HepG2 (cell line): ENCODE results near the gene PHF23. TPM values are rescaled to one million over a fixed set of nuclear protein-coding genes. Genes with fewer than 3 reads are reported as not detected.

Experiments
- AGO2 ChIP-seq: fragments of 200-400 bp; formaldehyde crosslinking; optimal IDR thresholded peaks from 2 replicates; pipeline ENCODE3; 2017; ENCODE audit warnings: mild to moderate bottlenecking, low read depth, low read length, moderate library complexity
- CBX2 ChIP-seq, 2 experiments: fragments of 200-600 bp in 1 of 2; sonication (generic); formaldehyde crosslinking in 1 of 2; IDR thresholded peaks; 2 replicates each; pipeline versions ENCODE4 v1.7.0 to v1.8.1; 2018 to 2022; ENCODE audit warnings: low read depth in 2 of 2, low read length in 1 of 2, mild to moderate bottlenecking in 1 of 2, missing genetic modification reagents in 1 of 2
- CERS6 ChIP-seq: sonication (generic); formaldehyde crosslinking; IDR thresholded peaks from 2 replicates; pipeline ENCODE4 v1.5.0; 2020; ENCODE audit warnings: missing genetic modification reagents
- DRAP1 ChIP-seq: IDR thresholded peaks from 2 replicates; pipeline ENCODE4 v1.6.1; 2016; ENCODE audit warnings: missing genetic modification reagents, missing compliant biosample characterization
- GPBP1L1 ChIP-seq: sonication (generic); formaldehyde crosslinking; IDR thresholded peaks from 2 replicates; pipeline ENCODE4 v1.5.0; 2020; ENCODE audit warnings: mild to moderate bottlenecking, missing genetic modification reagents
- KDM1A ChIP-seq: IDR thresholded peaks from 2 replicates; pipeline ENCODE4 v1.6.1; 2016; ENCODE audit warnings: missing compliant biosample characterization
- MED1 ChIP-seq: sonication (generic); formaldehyde crosslinking; IDR thresholded peaks from 2 replicates; pipeline ENCODE4 v1.4.0; 2020; ENCODE audit warnings: missing genetic modification reagents
- MED13 ChIP-seq: sonication (generic); formaldehyde crosslinking; IDR thresholded peaks from 2 replicates; pipeline ENCODE4 v1.5.0; 2020; ENCODE audit warnings: missing genetic modification reagents
- NFKB2 ChIP-seq: sonication (generic); formaldehyde crosslinking; IDR thresholded peaks from 2 replicates; pipeline ENCODE4 v1.4.0; 2020; ENCODE audit warnings: missing genetic modification reagents, borderline replicate concordance
- PLSCR1 ChIP-seq: sonication (generic); formaldehyde crosslinking; IDR thresholded peaks from 2 replicates; pipeline ENCODE4 v1.5.0; 2020; ENCODE audit warnings: missing genetic modification reagents, mild to moderate bottlenecking, borderline replicate concordance
- SAP130 ChIP-seq: IDR thresholded peaks from 2 replicates; pipeline ENCODE4 v1.6.1; 2016; ENCODE audit warnings: low read depth
- SKI ChIP-seq: fragments of 450-650 bp; IDR thresholded peaks from one replicate; pipeline ENCODE4 v1.6.1; 2018; ENCODE audit warnings: mild to moderate bottlenecking; ENCODE audit not compliant: partially characterized antibody
- SRSF9 ChIP-seq: fragments of 200-400 bp; formaldehyde crosslinking; IDR thresholded peaks from 2 replicates; pipeline ENCODE4 v1.6.1; 2018; ENCODE audit warnings: borderline replicate concordance, mild to moderate bottlenecking, low read depth, low read length; ENCODE audit not compliant: insufficient read depth, poor library complexity, severe bottlenecking
- TBP ChIP-seq: sonication (generic); formaldehyde crosslinking; IDR thresholded peaks from 2 replicates; pipeline ENCODE4 v1.5.0; 2020; ENCODE audit warnings: missing genetic modification reagents
- ZBTB44 ChIP-seq: sonication (generic); formaldehyde crosslinking; IDR thresholded peaks from 2 replicates; pipeline ENCODE4 v1.4.0; 2020; ENCODE audit warnings: missing genetic modification reagents
- ZFP90 ChIP-seq: sonication (generic); formaldehyde crosslinking; IDR thresholded peaks from 2 replicates; pipeline ENCODE4 v1.8.0; 2022; ENCODE audit warnings: missing genetic modification reagents, mild to moderate bottlenecking, inconsistent platforms, borderline replicate concordance
- ZNF224 ChIP-seq: sonication (generic); formaldehyde crosslinking; IDR thresholded peaks from 2 replicates; pipeline ENCODE4 v1.5.0; 2020; ENCODE audit warnings: mild to moderate bottlenecking, missing genetic modification reagents
- ZNF225 ChIP-seq: sonication (generic); formaldehyde crosslinking; IDR thresholded peaks from 2 replicates; pipeline ENCODE4 v1.4.0; 2020; ENCODE audit warnings: mild to moderate bottlenecking, missing genetic modification reagents
- ZNF333 ChIP-seq: sonication (generic); formaldehyde crosslinking; IDR thresholded peaks from 2 replicates; pipeline ENCODE4 v1.4.0; 2020; ENCODE audit warnings: mild to moderate bottlenecking, missing genetic modification reagents, borderline replicate concordance
- ZNF431 ChIP-seq: sonication (generic); formaldehyde crosslinking; IDR thresholded peaks from 2 replicates; pipeline ENCODE4 v1.9.0; 2022; ENCODE audit warnings: missing genetic modification reagents, low read depth, mild to moderate bottlenecking, borderline replicate concordance
- ZNF557 ChIP-seq: sonication (generic); formaldehyde crosslinking; IDR thresholded peaks from 2 replicates; pipeline ENCODE4 v1.4.0; 2020; ENCODE audit warnings: missing genetic modification reagents
- ZNF703 ChIP-seq: sonication (generic); formaldehyde crosslinking; IDR thresholded peaks from 2 replicates; pipeline ENCODE4 v1.5.1; 2020; ENCODE audit warnings: missing genetic modification reagents, mild to moderate bottlenecking, moderate library complexity, borderline replicate concordance
- ZNF776 ChIP-seq: sonication (generic); formaldehyde crosslinking; IDR thresholded peaks from 2 replicates; pipeline ENCODE4 v1.4.0; 2020; ENCODE audit warnings: mild to moderate bottlenecking, missing genetic modification reagents
- ZSCAN5A ChIP-seq: sonication (generic); formaldehyde crosslinking; IDR thresholded peaks from 2 replicates; pipeline ENCODE4 v1.8.0; 2022; ENCODE audit warnings: mild to moderate bottlenecking, missing genetic modification reagents, borderline replicate concordance
- polyA plus RNA-seq, 8 experiments: library from polyadenylated mRNA; depleted of rRNA in 3 of 8; stranded (reverse) in 7 of 8; unstranded in 1 of 8; fragments of >200 nt; fragmentation: Illumina TruSeq in 4 of 8; extraction: Trizol in 4 of 8; gene quantifications; 2 replicates each; pipeline versions ENCODE4 v1.2.1 to v1.2.3, GENCODE V29; 2011 to 2016; ENCODE audit warnings: low read depth in 4 of 8, missing spikeins in 1 of 8, mixed read lengths in 1 of 8; ENCODE audit not compliant: insufficient read depth in 1 of 8
- total RNA-seq, 5 experiments: library from RNA; depleted of rRNA; stranded (reverse); fragments of >200 nt; fragmentation: Illumina TruSeq; extraction: Trizol; gene quantifications; 2 replicates each; pipeline ENCODE4 v1.2.3, GENCODE V29; 2016; ENCODE audit warnings: low read depth in 1 of 5

The PHF23 gene
- total and polyA plus RNA-seq, 2 of the 13 experiments (the other 11 are each of a cell fraction or from before 2014, with no cell fraction given), result 27.6 to 33.2 TPM

- TF ChIP-seq ZBTB44 (CRISPR knock-in tag), result no peak
- TF ChIP-seq GPBP1L1 (CRISPR knock-in tag), result no peak
- no peak for TF ChIP-seq ZSCAN5A (CRISPR knock-in tag)
- peak; percentile 74; the same call in 1 of the 2 replicates for TF ChIP-seq ZNF224 (CRISPR knock-in tag)
- peak; percentile 42; the same call in 1 of the 2 replicates for TF ChIP-seq ZNF703 (CRISPR knock-in tag)
- no peak for TF ChIP-seq SRSF9
- no peak for TF ChIP-seq ZNF333
- TF ChIP-seq ZNF557, result no peak
- peak; percentile 71 for TF ChIP-seq MED1 (CRISPR knock-in tag)
- TF ChIP-seq ZNF431 (CRISPR knock-in tag), result 0 out of 2 replicates have a peak, but pooled peaks have one; percentile 23
- peak; percentile 71 for TF ChIP-seq SKI
- TF ChIP-seq SAP130 (CRISPR knock-in tag), result peak; percentile 86
- peak; percentile 47 for TF ChIP-seq NFKB2 (CRISPR knock-in tag)
- no peak for TF ChIP-seq ZNF225 (CRISPR knock-in tag)
- TF ChIP-seq DRAP1, result no peak
- TF ChIP-seq AGO2, result no peak
- TF ChIP-seq CBX2 (IDR thresholded peaks at IDR 0.05; ENCODE audit: low read depth, low read length), result no peak
- no peak for TF ChIP-seq CBX2 (CRISPR knock-in tag; IDR thresholded peaks at IDR 0.05; ENCODE audit: low read depth)
- TF ChIP-seq CERS6 (CRISPR knock-in tag), result no peak
- TF ChIP-seq MED13, result no peak
- no peak for TF ChIP-seq KDM1A (CRISPR knock-in tag)
- no peak for TF ChIP-seq PLSCR1
- no peak for TF ChIP-seq ZNF776 (CRISPR knock-in tag)
- no peak for TF ChIP-seq TBP
- TF ChIP-seq ZFP90 (CRISPR knock-in tag), result peak; percentile 41; the same call in 1 of the 2 replicates
These were observed 41.3 kb upstream of the PHF23 start (continued) for GRCh38 chr17:7280519-7281073.
